Activated naive CD4-positive, alpha-beta T cell (primary cell): ENCODE results near the gene PDE5A.
"Not testable (repeated sequence)": the region's sequence is repeated elsewhere in the genome, so short reads cannot be mapped to it uniquely, and the experiment has no call there.

ENCODE experiments used
- DNase-seq, 4 experiments: peaks; one replicate each; lab custom pipeline; 2025; lab: John Stamatoyannopoulos, UW

Gene PDE5A

GRCh38 chr4:119646347-119647071 is 17.9 kb upstream of the PDE5A start:
- no peak for DNase-seq

GRCh38 chr4:119643306-119644042 is 14.9 kb upstream of the PDE5A start:
- no peak for DNase-seq

- no peak for DNase-seq
Observed at GRCh38 chr4:119641765-119642164, 13.2 kb upstream of the PDE5A start.

GRCh38 chr4:119638359-119638758 is 9.8 kb upstream of the PDE5A start:
- no peak for DNase-seq

GRCh38 chr4:119636851-119637250 is 8.2 kb upstream of the PDE5A start:
- DNase-seq: not testable (repeated sequence)

- DNase-seq: no peak
Observed at GRCh38 chr4:119632216-119632615, 3.6 kb upstream of the PDE5A start.

- DNase-seq: no peak
Observed at GRCh38 chr4:119629142-119629471, 503 bp upstream of the PDE5A start.

- DNase-seq: peak; percentile 3 to 51 (median 8)
Observed at GRCh38 chr4:119627267-119628255, 1.0 kb downstream of the PDE5A start.

- no peak for DNase-seq
Observed at GRCh38 chr4:119626943-119627266, 1.7 kb downstream of the PDE5A start.

- DNase-seq: no peak
Observed at GRCh38 chr4:119626420-119626819, 2.2 kb downstream of the PDE5A start.

- DNase-seq: no peak
Observed at GRCh38 chr4:119625761-119626160, 2.8 kb downstream of the PDE5A start.

- DNase-seq: no peak
Observed at GRCh38 chr4:119624356-119624755, 4.2 kb downstream of the PDE5A start.

- DNase-seq: no peak
Observed at GRCh38 chr4:119623025-119623424, 5.6 kb downstream of the PDE5A start.

GRCh38 chr4:119615068-119615719 is 13.4 kb downstream of the PDE5A start:
- no peak for DNase-seq

- no peak for DNase-seq
Observed at GRCh38 chr4:119604266-119604665, 24.3 kb downstream of the PDE5A start.

- DNase-seq: no peak
Observed at GRCh38 chr4:119602366-119602765, 26.2 kb downstream of the PDE5A start.

GRCh38 chr4:119598521-119598920 is 30.1 kb downstream of the PDE5A start:
- DNase-seq: no peak

GRCh38 chr4:119597377-119597776 is 31.2 kb downstream of the PDE5A start:
- no peak for DNase-seq

- no peak for DNase-seq
Observed at GRCh38 chr4:119593698-119594097, 34.9 kb downstream of the PDE5A start.

- DNase-seq: no peak
Observed at GRCh38 chr4:119592830-119593229, 35.8 kb downstream of the PDE5A start.

- DNase-seq: no peak
Observed at GRCh38 chr4:119589165-119589564, 39.4 kb downstream of the PDE5A start.

- no peak for DNase-seq
Observed at GRCh38 chr4:119587796-119588195, 40.8 kb downstream of the PDE5A start.
